Smooth muscle cell (in vitro differentiated cells): ENCODE results near the gene GLYATL1. TPM values are rescaled to one million over a fixed set of nuclear protein-coding genes. Genes with fewer than 3 reads are reported as not detected.

ENCODE experiments used
- DNase-seq: peaks from one replicate; lab custom pipeline; 2025; ENCODE audit not compliant: unreplicated experiment; lab: John Stamatoyannopoulos, UW
- H2AFZ ChIP-seq: fragments of 200-600 bp; sonication (generic); 2 replicates; pipeline ENCODE4 v1.6.0; 2016; ENCODE audit warnings: antibody characterized with exemption, low read depth, mild to moderate bottlenecking
- H3F3A ChIP-seq: fragments of 200-600 bp; sonication (generic); 2 replicates; pipeline ENCODE4 v1.6.0; 2017; ENCODE audit warnings: antibody characterized with exemption, low read depth
- H3K27ac ChIP-seq: fragments of 200-600 bp; sonication (generic); 2 replicates; pipeline ENCODE4 v1.5.1; 2016; ENCODE audit warnings: low read depth, mild to moderate bottlenecking
- H3K27me3 ChIP-seq: fragments of 200-600 bp; sonication (generic); 2 replicates; pipeline ENCODE4 v1.6.1; 2016; ENCODE audit warnings: low read depth, mild to moderate bottlenecking
- H3K36me3 ChIP-seq: fragments of 200-600 bp; sonication (generic); 2 replicates; pipeline ENCODE4 v1.5.1; 2016; ENCODE audit warnings: low read depth
- H3K4me1 ChIP-seq: fragments of 200-600 bp; sonication (generic); 2 replicates; pipeline ENCODE4 v1.5.1; 2016; ENCODE audit warnings: low read depth
- H3K4me2 ChIP-seq: fragments of 200-600 bp; sonication (generic); 2 replicates; pipeline ENCODE4 v1.6.0; 2016; ENCODE audit warnings: mild to moderate bottlenecking
- H3K4me3 ChIP-seq: fragments of 200-600 bp; sonication (generic); 2 replicates; pipeline ENCODE4 v1.5.1; 2016; ENCODE audit warnings: mild to moderate bottlenecking
- H3K79me2 ChIP-seq: fragments of 200-600 bp; sonication (generic); 2 replicates; pipeline ENCODE4 v1.6.0; 2016; ENCODE audit warnings: low read depth, mild to moderate bottlenecking
- H3K9ac ChIP-seq: fragments of 200-600 bp; sonication (generic); 2 replicates; pipeline ENCODE4 v1.6.0; 2016; ENCODE audit warnings: low read depth
- H3K9me3 ChIP-seq: fragments of 200-600 bp; sonication (generic); replicated peaks from 2 replicates; pipeline ENCODE4 v1.5.1; 2016; ENCODE audit warnings: low read depth
- H4K20me1 ChIP-seq: fragments of 200-600 bp; sonication (generic); 2 replicates; pipeline ENCODE4 v1.6.0; 2016; ENCODE audit warnings: low read depth
- WGBS: methylation state at CpG from one replicate; pipeline ENCODE4 v1.1.7; 2016; ENCODE audit warnings: low lambda C conversion rate; 5-methylcytosine and 5-hydroxymethylcytosine counted together
- polyA plus RNA-seq: library from polyadenylated mRNA; unstranded; fragments of >200 nt; fragmentation: Nextera tagmentation; extraction: Ambion mirVana; gene quantifications from 2 replicates; pipeline ENCODE4 v1.2.1, GENCODE V29; 2016
- total RNA-seq: library from RNA; depleted of rRNA; stranded (reverse); fragments of >200 nt; gene quantifications from 2 replicates; pipeline ENCODE4 v1.2.3, GENCODE V29; 2014
- TF ChIP-seq, protein P1 (sequence below): fragments of 200-600 bp; sonication (generic); IDR thresholded peaks from 2 replicates; pipeline ENCODE4 v1.5.1; 2017; ENCODE audit warnings: borderline replicate concordance, mild to moderate bottlenecking, antibody characterized with exemption; ENCODE audit not compliant: insufficient read depth, poor library complexity, severe bottlenecking

Gene GLYATL1
- total and polyA plus RNA-seq, 2 experiments from 2014 or later, result not detected

GRCh38 chr11:58900479-58901420, 38.5 kb upstream of the GLYATL1 start:
- H3K9ac ChIP-seq, result no peak overlapping the region
- no peak overlapping the region for H2AFZ ChIP-seq
- H3K4me2 ChIP-seq, result peak overlapping the region; percentile 59
- no peaks in the 10 kb centered on the region for H4K20me1 ChIP-seq
- H3K9me3 ChIP-seq, result no peaks in the 10 kb centered on the region
- peaks cover 5% of the 10 kb centered on the region for H3K4me1 ChIP-seq
- TF ChIP-seq, protein P1, sequence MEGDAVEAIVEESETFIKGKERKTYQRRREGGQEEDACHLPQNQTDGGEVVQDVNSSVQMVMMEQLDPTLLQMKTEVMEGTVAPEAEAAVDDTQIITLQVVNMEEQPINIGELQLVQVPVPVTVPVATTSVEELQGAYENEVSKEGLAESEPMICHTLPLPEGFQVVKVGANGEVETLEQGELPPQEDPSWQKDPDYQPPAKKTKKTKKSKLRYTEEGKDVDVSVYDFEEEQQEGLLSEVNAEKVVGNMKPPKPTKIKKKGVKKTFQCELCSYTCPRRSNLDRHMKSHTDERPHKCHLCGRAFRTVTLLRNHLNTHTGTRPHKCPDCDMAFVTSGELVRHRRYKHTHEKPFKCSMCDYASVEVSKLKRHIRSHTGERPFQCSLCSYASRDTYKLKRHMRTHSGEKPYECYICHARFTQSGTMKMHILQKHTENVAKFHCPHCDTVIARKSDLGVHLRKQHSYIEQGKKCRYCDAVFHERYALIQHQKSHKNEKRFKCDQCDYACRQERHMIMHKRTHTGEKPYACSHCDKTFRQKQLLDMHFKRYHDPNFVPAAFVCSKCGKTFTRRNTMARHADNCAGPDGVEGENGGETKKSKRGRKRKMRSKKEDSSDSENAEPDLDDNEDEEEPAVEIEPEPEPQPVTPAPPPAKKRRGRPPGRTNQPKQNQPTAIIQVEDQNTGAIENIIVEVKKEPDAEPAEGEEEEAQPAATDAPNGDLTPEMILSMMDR, result peak; percentile 55
- H3K27ac ChIP-seq, result no peak overlapping the region
- no peaks in the 10 kb centered on the region for H3K36me3 ChIP-seq
- no peaks in the 10 kb centered on the region for H3F3A ChIP-seq
- H3K27me3 ChIP-seq, result no peaks in the 10 kb centered on the region
- DNase-seq, result peak; percentile 32
- H3K79me2 ChIP-seq, result no peaks in the 10 kb centered on the region
- peak overlapping the region; percentile 5 for H3K4me3 ChIP-seq
- 34% methylated on average over 36 of the region's 36 CpGs for WGBS

DNA sequence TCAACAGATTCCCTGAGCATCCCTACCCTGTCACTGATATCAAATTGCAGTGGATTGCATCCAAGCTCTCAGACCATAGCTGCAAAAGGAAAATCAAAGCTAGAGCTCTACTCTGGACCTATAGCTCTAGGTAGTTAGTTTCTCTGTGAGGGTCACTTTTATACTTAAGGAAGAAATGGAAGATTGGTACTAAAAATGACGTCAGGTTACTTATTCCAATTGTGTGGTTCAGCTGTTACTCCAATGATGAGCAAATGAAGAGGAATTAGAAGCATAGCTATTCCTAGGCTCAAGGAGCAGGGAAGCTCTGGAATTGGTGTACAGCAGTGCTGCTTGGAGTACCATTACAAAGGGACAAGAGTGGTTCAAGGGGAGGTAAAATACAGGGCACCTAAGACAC, 36.4 kb upstream of the GLYATL1 start:
- Histone ChIP-seq H2AFZ (no peak overlapping the region), H3K9ac (no peak overlapping the region), H3K27ac (no peak overlapping the region), H3K9me3 (no peaks in the 10 kb centered on the region), H3K4me2 (no peak overlapping the region), H3K27me3 (no peaks in the 10 kb centered on the region), H3K4me1 (peaks cover 5% of the 10 kb centered on the region), H3K36me3 (no peaks in the 10 kb centered on the region), H3F3A (no peaks in the 10 kb centered on the region), H3K79me2 (no peaks in the 10 kb centered on the region), H3K4me3 (no peak overlapping the region), H4K20me1 (no peaks in the 10 kb centered on the region)
- no peak for DNase-seq
- TF ChIP-seq, protein P1, result no peak
- 100% methylated on average over 1 of the region's 1 CpG for WGBS

DNA sequence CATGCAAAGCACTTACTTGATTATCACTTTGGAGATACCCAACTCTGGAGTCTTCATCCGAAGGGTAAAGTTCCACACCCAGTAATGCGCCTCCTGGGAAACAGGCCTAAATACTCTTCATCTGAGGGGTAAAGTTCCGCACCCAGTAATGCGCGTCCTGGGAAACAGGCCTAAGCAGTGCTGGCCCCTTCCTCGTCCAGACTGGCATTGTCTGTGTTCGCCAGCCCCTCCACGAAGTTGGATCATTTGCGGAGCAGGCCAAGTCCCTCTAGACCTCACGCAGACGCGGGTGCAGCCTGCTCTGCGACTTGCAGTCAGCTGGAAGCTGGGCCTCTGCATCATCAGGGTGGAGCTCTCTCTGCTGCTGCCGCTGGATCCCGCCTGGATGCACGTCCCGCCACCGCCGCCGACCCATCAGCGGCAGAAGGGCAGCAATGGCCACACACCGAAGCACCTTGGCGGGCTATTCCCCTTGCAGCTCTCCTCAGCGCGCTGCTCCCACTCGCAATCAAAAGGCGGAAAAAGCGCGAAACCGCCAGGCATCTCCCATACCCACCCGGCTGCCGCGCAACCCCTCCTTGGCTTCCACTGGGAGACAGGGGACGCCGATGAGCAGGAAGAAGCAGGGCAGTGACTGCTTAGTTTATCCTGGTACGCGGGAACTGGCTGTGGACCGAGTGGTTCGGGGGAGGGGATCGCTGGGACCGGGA, 34.1 kb upstream of the GLYATL1 start:
- no peak for DNase-seq
- Histone ChIP-seq H3K9me3 (no peaks in the 10 kb centered on the region), H3K4me3 (peak overlapping the region; percentile 60), H3K36me3 (no peaks in the 10 kb centered on the region), H3F3A (no peaks in the 10 kb centered on the region), H2AFZ (peak overlapping the region; percentile 92), H3K9ac (no peak overlapping the region), H4K20me1 (no peaks in the 10 kb centered on the region), H3K4me2 (peak overlapping the region; percentile 86), H3K4me1 (peaks cover 5% of the 10 kb centered on the region), H3K27me3 (peaks cover 9% of the 10 kb centered on the region), H3K27ac (no peak overlapping the region), H3K79me2 (no peaks in the 10 kb centered on the region)
- TF ChIP-seq, protein P1, result no peak
- WGBS, result 6% methylated on average over 39 of the region's 41 CpGs
